Heart left ventricle (tissue), 13 donors: ENCODE data around the gene CACNA1C.

Experiments used
- POLR2A ChIP-seq, 2 donors: fragments of 450-650 bp; IDR thresholded peaks; one replicate each; pipeline ENCODE4 v1.6.1; 2017; ENCODE audit warnings: antibody characterized with exemption in 2 of 2, mild to moderate bottlenecking in 2 of 2, moderate library complexity in 2 of 2
- TF ChIP-seq, protein P1 (sequence below), 12 donors: fragments of 200-600 bp; sonication (generic) in 4 of 12; IDR thresholded peaks; one replicate each; pipeline versions ENCODE4 v1.5.0 to v1.8.0; 2018 to 2022; ENCODE audit warnings: antibody characterized with exemption in 12 of 12, mild to moderate bottlenecking in 5 of 12
- donor health status: ischemic (EF 13 %, LVEDD 7.1; RV severe dilation, severe dysfunction).
- donor health status: DM: no; HTN: yes; CAD: no.
- donor health status: DM: no; HTN: no; CAD: no.
- donor health status: ischemic (EF 25% LVEDD 6.9; RV normal size, moderate dysfunction).
- donor health status: ischemic (EF 25% LVEDD 5.7; RV mildly dilated, moderate dysfunction).
- donor health status: ischemic (EF 35%, LVEDD 5.7; RV mildly dilated, moderate dysfunction).
- donor health status: nonischemic (EF 11% LVEDD 7.7; RV severe dilation, severe dysfunction).
- donor health status: DM: yes; HTN: yes; CAD: no.
- donor health status: PGD.
- donor health status: ischemic (EF 29% LVEDD 5.4; RV normal size, mild dysfunction).
- donor health status: nonischemic (EF 23%, LVEDD 6.1; RV moderate dilation, normal function).

DNA sequence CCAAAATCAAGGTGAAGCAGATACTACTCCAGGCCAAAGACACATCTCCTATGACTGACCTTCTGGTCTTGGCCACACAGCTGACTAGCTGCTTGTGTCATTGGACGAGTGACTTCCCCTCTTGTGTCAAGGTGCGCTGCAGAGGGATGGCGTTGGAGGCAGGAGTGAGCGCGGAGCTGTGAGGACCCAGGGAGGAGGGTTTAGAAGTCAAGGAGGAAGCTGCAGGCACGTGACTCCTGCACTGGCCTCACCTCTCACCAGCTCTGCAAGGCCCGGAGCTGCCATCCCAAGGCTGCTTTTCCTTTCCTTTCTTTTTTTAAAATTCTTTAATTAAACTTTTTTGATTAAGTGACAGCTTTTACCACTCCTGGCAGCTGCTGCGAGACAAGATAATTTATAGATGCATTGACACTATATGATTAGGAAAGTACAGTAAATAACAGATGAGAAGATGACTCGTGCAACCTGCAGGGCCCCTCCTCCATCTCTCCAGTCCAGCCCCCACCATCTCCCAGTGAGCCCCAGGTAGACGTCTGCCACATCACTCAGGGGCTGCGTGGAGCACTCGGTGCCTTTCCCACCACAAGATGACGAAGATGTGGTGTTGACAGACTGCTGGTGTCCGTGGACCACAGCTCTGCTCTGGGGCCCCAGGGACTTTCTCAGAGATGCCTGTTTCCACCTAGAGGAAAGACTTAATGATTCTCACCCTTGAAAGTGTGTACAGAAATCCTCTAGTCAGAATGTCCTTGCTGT, 350.6 kb downstream of the CACNA1C start:
- TF ChIP-seq, protein P1, sequence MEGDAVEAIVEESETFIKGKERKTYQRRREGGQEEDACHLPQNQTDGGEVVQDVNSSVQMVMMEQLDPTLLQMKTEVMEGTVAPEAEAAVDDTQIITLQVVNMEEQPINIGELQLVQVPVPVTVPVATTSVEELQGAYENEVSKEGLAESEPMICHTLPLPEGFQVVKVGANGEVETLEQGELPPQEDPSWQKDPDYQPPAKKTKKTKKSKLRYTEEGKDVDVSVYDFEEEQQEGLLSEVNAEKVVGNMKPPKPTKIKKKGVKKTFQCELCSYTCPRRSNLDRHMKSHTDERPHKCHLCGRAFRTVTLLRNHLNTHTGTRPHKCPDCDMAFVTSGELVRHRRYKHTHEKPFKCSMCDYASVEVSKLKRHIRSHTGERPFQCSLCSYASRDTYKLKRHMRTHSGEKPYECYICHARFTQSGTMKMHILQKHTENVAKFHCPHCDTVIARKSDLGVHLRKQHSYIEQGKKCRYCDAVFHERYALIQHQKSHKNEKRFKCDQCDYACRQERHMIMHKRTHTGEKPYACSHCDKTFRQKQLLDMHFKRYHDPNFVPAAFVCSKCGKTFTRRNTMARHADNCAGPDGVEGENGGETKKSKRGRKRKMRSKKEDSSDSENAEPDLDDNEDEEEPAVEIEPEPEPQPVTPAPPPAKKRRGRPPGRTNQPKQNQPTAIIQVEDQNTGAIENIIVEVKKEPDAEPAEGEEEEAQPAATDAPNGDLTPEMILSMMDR (IDR thresholded peaks at IDR 0.05): no peak
- no peak for TF ChIP-seq POLR2A (IDR thresholded peaks at IDR 0.05)
